NCI-H526 treated with DMSO at 0.1 percent for 48 hours (cell line): ENCODE data around the gene ROCK2.
"Not testable (repeated sequence)": the region's sequence is repeated elsewhere in the genome, so short reads cannot be mapped to it uniquely, and the experiment has no call there.

Experiments
- DNase-seq: peaks from one replicate; lab custom pipeline; 2025; lab: John Stamatoyannopoulos, UW

ROCK2 gene

DNA sequence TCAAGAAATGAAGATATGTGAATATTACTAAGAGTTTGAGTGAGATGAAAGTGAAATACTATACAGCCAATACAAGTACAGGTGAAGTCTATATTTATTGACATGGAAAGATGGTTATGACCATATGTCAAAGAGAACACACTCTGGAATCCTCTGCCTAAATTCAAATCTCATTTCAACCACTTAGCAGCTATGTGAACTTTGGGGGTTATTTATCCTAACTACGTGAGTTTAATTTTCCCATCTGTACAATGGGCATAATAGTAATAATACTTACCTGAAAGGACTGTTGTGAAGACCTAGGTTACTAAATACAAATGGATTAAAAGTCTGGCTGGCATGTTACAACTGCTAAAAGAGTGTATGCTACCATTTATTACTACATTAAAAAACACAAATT, 79.6 kb downstream of the ROCK2 start:
- no peak for DNase-seq

DNA sequence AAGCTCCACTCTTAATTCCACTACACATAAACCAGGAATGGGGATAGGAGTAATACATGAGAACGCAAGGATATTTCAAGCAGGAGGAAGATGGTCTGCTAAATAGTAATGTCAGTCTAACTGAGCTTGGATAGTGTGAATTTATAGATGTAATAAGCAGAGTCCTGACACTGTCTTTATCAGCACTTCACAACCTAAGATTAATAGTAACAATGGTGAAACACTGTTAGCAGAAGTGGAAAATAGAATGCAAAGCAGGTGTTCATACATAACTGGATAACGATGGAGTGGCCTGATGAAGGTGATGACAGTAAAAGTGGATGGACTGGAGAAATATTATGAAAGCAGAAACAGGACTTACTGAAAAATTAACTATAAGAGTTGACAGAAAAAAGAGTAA, 80.4 kb downstream of the ROCK2 start:
- no peak for DNase-seq

DNA sequence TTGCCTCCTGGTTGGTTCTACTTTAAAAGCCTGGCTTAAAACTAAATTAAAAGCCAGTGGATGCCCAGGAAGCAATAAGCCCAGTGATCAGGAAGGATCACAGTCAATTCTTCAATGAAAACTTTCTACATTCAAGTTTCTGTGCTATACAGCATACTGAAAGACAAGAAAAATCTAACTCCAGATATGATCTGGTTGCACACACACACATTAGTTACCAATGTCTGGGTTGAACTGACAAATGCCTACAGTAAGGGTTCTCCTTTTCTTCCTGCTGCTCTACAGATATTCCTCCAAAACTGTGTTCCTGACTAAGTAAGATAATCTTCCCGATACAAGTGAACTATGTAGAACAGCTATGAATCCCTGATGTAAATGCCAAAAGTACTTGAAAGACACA, 81.3 kb downstream of the ROCK2 start:
- no peak for DNase-seq

DNA sequence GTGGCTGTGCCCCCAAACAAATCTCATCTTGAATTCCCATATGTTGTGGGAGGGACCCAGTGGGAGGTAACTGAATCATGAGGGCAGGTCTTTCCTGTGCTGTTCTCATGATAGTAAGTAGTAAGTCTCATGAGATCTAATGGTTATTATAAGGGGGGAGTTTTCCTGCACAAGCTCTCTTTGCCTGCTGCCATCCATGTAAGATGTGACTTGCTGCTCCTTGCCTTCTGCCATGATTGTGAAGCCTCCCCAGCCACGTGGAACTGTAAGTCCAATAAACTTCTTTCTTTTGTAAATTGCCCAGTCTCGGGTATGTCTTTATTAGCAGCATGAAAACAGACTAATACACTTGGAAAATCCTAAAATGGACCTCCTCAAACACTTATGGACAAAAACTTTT, 82.0 kb downstream of the ROCK2 start:
- not testable (repeated sequence) for DNase-seq

DNA sequence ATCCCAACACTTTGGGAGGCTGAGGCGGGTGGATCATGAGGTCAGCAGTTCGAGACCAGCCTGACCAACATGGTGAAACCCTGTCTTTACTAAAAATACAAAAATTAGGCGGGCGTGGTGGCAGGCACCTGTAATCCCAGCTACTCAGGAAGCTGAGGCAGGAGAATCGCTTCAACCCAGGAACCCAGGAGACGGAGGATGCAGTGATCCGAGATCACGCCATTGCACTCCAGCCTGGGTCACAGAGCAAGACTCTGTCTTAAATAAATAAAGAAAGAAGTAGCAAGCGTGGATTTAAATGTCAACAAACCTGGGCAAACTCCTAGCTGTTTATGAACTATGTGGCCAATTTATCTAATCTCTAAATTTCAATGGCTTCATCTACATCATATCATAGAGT, 82.9 kb downstream of the ROCK2 start:
- not testable (repeated sequence) for DNase-seq

DNA sequence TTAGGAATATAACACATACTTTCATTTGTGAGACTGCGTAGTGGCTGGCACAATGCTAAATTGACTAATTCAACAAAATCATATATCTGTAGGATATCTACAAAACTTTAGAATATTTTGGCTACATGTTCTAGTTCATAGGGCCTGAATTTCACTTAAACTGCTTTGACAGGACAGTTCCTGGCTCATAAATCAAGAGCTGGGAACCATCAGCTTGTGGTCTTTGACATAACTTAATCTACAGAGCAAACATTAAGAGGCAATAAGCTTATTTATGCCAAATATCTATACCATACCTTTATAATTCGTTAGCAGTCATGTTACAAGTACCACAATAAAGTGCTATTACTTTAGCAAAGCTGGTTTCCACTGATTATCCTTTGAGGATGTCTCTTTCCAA, 83.5 kb downstream of the ROCK2 start:
- DNase-seq: no peak

DNA sequence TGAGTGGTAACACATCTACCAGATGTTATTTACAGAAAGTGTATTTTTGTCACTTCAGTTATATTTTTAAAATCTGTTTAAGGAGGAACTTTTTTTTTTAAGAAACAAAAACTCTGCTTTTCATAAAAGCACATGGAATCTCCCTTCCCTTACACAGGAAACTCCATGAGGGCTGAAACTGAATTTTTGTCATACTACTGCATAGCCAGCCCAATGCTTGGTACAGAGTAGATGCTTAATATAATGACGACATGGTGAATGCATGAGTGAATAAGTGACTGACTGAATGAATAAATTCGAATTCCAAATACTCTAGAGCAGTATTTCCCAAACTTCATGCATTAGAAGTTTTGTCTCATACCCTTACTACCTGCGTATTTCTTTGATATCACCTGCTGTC, 86.5 kb downstream of the ROCK2 start:
- DNase-seq: no peak

DNA sequence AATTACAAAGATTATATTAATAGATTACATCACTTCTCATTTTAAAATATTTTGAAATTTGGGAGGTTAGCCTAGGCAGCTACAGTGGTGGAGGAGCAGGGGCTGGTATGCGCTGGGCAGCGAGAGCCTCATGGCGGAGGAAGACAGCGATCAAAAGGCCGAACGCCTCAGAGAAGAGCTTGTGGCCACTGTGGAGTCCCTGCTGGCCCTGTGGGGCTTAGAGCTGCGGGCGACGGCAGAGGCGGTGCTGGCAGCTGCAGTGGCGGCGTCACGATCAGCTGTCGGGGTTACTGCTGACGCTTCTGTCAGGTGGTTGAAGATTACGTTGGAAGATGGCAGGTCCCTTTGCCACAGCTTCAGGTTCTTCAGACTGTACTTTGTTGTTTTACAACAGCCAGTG, 87.4 kb downstream of the ROCK2 start:
- DNase-seq: no peak

DNA sequence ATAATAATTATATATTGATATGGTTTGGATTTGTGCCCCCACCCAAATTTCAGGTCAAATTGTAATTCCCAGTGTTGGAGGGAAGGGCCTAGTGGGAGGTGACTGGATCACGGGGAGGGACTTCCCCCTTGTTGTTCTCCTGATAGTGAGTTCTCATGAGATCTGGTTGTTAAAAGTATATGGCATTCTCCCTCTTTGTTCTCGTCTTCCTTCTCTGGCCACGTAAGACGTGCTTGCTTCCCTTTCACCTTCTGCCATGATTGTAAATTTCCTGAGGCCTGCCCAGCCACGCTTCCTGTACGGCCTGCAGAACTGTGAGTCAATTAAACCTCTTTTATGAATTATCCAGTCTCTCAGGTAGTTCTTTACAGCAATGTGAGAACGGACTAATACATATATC, 88.3 kb downstream of the ROCK2 start:
- no peak for DNase-seq

DNA sequence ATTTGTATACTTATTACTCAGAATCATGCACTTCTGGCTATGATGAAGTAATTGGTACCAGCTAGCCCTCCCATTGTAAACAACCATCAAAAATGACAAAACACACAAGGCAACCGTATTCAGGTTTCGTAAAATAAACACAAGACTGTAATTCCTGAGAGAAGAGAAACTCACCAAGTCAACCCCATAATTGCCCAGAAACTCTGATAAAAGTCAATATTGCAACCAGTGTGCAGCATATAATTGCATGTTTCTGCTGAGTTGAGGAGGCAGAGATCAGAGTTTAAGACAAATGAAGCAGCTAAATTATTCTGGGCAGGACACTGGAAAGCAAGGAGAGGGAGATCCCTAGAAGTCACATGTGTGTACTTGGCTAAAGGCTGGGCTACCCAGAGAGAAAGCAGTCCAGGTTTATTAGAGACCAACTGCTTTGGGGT, 90.3 kb downstream of the ROCK2 start:
- no peak for DNase-seq

DNA sequence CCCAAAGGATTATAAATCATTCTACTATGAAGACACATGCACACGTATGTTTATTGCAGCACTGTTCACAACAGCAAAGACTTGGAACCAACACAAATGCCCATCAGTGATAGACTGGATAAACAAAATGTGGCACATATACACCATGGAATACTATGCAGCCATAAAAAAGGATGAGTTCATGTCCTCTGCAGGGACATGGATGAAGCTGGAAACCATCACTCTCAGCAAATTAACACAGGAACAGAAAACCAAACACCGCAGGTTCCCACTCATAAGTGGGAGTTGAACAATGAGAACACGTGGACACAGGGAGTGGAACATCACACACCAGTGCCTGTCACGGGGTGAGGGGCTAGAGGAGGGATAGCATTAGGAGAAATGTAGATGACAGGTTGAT, 92.0 kb downstream of the ROCK2 start:
- not testable (repeated sequence) for DNase-seq

DNA sequence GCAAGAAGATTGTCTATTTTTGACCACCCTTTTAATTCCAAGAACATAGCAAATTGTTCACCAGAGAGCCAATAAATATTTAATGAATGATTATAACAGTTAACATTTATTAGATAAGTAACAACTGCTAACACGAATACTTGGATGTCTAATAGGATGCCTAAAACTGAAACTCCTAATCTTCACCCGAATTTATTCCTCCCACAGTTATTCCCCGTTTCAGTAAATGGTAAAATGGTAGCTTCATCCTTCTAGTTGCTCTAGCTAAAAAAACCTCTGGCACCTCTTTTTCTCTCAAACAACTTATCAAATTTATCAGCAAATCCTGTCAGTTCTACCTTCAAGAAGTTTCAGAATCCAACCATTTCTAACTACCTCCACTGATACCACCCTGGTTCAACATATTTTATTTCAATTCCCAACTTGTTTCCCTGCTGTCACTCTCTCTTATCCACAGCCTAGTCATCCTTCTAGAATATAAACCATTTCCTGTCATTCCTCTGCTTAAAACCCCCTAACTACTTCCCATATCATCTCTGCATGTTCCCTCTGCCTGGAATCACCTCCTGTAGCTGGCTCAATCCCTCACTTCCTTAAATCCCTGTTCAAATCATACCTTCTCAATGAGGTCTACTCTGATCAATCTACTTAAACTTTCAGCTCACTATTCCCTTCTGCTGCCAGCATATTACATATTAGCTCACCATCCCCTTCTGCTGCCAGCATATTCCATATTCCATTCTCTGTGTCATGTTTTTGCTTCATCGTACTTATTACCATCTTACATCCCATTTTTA, 93.8 kb downstream of the ROCK2 start:
- no peak for DNase-seq

DNA sequence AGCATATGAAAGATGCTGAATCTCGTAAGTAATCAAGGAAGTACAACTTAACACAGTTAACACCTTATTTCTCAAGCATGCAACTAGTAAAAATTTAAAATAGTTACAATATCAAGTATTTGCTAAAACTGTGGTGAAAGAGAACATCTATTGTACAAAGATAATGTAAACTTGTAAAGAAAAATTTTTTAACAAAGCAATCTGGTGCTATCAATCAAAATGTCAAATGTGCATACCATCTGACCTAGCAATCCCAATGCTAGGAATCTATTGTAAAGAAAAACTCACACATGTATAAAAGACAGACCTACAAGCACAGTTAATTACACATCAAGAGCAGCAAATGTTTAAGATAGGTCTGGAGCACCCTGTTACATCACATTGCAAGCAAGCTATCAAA, 99.1 kb downstream of the ROCK2 start:
- DNase-seq: no peak

DNA sequence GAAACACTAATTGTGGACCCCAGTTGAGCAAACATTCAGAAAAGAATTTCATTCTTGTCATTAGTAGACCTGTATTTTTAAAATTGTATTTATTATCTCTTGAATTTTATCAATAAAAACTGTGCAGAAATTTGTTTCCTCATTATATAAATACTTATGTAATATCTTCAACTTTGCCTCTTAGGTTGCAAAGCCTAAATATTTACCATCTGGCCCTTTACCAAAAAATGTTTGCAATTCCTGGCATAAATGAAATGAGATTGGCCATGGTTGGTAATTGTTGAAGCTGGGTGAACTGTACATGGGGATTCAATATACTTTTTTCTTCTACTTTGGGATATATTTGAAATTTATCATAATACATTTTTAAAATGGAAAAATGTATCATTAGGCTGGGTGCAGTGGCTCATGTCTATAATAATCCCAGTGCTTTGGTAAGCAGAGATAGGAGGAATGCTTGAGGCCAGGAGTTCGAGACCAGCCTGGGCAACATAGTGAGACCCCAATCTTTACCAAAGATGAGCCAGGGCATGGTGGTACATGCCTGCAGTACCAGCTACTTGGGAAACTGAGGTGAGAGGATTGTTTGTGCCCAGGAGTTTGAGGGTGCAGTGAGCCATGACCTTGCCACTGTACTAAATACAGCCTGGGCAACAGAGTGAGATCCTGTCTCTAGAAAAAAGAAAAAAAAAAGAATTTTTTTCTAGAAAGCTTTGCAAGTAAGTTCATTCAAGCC, 100.2 kb downstream of the ROCK2 start:
- DNase-seq: no peak

DNA sequence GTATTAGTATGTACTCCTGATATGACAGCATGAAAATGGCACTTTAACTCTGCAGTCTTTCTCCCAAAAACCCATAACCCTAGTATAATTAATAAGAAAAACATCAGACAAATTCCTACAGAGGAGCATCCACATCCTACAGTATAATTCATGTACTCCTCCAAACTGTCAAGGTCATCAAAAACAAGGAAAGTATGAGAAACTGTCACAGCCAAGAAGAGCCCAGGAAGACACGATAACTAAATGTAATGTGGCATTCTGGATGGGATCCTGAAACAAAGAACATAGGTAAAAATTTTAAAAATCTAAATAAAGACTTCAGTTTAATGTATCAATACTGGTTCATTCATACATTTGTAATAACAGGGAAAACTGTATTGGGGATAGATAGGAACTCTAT, 100.9 kb downstream of the ROCK2 start:
- no peak for DNase-seq

DNA sequence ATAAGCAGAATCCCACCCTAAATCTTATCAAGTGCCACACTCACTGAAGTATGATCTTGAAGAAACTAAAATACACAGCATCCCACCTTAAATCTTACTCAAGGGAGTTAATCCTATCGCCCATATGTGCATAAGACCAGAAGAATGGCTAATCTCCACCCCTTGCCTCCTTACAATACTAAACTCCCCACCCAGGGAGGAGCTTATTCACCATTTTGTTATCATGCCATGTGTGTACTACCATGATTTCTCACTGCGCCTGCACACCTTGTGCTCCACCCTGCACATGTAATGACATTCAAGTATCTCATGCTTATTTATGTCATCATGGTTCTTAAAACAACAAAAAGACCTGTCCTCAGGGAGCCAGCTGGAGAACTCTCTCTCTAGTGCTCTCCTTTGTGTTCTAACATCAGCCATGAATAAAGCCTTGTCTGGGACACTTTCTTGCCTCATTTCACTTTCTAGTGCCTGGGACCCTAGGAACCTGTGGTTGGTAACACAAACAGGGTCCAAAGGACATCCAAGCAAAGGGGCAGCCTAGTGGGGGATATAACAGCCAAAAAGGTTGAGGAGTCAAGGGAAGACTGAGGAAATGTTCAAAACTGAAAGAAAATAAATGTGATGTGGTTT, 101.8 kb downstream of the ROCK2 start:
- DNase-seq: no peak

DNA sequence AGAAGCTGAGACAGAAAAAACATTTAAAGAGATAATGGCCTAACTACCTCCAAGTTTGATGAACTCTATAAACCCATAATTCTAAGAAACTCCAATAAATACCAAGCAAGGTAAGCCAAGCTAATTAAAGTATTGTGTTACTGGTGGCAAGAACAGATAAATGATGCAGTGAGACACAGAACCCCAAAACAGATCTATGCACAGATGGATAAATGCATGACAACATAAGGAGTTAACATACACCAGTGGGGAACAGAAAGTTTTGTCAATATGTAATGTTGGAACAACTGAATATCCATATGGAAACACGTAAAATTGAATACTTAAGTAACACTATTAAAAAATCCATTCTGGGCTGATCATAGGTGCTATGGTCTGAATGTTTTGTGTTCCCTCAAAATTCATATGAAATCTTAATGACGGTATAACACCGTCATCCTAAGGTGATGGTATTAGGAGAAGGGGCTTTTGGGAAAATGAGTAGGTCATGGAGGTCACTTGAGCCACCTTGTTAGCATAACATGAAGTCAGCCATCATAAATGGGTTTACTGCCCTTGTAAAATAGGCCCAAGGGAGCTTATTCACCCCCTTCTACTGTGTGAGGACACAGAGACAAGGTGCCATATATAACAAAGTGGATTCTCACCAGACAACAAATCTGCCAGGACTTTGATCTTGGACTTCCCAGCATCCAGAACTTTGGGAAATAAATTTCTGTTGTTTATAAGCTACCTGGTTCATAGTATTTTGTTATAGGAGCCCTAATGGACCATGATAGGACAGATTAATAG, 102.8 kb downstream of the ROCK2 start:
- no peak for DNase-seq

DNA sequence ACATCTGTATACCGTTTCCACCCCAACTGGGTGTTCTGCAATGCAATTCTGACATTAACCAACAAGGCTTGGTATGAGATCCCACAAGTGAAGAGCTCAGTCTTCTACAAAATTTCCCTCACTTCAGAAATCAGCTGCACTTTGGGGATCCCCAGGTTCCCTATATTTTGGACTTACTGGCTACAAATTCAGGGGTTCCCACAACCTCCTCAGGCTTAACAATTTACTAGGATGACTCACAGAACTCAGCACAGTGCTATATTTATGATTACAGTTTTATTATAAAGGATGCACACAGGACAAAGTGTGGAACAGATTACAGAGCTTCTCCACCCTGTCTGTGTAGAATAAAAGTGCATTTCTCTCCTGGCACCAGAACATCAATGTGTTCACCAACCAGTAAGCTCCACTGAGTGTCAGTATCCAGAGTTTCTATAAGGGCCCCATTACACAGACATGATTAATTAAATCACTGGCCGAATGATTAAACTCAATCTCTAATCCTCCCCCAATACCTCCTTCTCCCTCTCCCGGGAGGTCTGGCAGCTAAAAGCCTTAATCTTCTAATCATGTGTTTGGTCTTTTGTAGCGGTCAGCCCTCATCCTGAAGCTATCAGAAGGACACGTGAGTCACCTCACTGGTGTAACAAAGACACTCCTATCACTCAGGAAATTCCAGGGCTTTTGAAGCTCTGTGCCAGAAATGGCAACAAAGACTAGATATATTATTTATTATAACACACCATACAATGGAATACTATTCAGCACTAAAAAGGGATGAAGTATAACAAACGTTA, 104.6 kb downstream of the ROCK2 start:
- no peak for DNase-seq

DNA sequence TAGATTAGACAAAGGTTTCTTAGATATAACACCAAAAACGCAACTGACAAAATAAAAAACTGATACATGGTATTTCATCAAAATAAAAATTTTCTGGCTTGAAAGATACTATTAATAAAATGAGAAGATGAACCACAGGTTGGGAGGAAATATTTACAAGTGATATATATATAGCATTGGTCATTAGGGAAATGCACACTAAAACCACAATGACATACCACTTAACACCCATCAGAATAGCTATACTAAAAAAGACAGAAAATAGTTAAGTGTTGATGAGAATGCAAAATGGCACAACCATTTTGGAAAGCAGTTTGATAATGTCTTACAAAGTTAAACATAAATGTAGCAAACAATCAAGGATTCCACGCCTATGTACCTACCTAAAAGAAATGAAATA, 105.3 kb downstream of the ROCK2 start:
- DNase-seq: no peak

DNA sequence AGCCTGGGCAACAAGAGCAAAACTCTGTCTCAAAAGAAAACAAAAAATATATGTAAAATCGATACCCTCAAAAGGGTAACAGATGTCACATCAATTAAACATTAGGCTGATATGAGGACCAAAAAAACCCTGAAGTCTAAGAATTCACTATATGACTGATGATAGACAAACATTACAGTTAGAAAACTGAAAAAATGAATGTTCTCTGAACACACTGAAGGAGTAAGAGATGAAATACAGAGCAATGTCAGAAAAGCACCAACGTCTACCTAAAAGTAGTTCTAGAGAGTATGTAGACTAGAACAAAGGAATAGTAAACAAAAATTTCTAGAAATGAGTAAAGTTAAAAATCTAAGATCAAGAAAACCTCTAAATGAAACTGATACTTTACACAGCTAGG, 107.3 kb downstream of the ROCK2 start:
- DNase-seq: no peak

DNA sequence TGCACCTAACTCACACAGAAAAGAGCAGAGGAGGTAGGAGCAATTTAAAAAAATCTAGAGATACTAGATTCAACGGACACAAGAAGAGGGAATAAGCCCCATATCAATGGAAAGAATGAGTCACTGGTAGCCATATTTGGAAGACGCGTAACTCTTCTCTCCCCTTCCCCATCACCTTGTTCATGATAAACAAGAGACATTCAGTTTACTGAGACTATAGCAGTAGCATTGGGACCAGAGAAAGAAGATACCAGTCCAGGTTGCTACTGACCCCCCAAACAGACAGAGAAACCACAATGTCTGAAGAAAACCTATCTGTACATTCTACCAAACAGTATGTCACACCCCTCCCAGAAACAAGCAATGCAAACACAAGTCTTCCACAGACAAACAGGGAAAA, 108.1 kb downstream of the ROCK2 start:
- DNase-seq: no peak

DNA sequence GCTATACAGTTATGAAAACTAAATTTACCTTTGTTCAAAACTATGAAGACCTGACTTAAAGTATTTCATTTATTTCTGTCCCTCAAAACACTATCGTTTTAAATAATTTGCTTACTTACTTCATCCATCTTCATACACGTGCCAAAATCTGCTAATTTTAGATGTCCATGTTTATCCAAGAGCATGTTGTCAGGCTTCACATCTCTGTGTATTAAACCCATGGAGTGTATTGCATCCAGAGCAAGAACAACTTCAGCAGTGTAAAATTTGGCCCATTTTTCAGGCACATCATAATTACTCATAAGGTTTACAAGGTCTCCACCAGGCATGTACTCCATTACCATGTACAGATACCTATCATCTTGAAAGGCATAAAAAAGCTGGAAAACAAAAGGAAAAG, 108.9 kb downstream of the ROCK2 start:
- no peak for DNase-seq
